ENCODE results near the gene DVL2.

Gene DVL2

DNA sequence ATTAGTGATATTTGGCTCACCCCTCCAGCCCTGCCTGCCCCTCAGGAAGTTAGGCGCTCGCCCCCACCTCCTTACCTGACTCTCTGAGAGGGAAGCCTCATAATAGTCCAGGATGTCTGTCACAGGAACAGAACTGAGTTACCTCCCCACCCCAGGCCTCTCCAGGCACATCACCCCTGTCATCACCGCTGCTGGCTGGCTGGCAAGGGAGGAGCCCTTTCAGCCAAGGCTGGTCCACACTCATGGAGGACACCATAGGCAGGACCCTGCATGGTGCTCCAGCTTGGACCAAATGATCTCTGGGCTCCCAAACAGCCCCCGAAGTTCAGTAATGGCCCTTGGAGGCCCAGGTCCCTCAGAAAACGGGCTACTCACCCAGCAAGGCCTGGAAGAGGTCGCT, 16.2 kb downstream of the DVL2 start:
- peak; percentile 22 for DNase-seq

DNA sequence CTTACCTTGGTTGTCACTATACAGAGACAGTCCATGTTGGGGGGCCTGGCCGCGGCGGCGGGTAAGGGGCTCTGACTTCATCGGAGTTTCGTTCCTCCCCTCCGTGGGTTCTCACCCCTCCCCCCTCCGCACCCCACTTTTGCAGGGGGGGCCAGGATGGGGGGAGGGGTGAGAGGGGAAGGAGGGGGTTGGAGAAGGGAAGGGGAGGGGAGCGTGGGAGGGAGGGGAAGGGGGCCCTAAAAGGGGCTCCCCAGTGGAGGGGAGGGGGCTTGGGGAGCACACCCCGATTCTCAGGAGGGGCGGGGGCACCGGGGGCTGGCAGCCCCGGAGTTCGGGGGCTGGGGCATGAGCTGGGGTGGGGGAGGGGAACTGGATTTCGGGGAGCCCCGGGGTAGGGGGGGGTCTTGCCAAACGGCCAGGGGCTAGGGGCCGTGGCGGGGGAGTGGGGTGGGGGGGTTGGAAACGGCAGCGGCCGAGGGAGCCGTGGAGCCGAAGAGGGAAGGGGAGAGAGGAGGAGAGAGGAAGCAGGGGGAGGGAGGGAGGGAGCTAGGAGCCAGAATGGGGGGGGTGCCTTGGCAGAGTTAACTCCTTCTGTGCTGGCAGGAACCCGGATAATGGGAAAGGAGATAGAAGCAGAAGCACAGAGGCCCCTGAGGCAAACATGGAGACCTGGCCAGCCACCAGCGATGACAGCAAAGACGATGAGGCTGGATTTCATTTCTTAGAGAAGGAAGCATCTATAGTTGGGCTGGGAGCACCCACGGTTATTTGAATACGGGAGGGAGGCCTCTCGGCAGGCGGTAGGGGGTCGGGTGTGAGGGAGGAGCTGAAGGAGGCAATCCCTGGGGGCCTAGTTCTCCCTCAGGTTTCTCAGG, 17.0 kb downstream of the DVL2 start:
- DNase-seq: peak; percentile 67

DNA sequence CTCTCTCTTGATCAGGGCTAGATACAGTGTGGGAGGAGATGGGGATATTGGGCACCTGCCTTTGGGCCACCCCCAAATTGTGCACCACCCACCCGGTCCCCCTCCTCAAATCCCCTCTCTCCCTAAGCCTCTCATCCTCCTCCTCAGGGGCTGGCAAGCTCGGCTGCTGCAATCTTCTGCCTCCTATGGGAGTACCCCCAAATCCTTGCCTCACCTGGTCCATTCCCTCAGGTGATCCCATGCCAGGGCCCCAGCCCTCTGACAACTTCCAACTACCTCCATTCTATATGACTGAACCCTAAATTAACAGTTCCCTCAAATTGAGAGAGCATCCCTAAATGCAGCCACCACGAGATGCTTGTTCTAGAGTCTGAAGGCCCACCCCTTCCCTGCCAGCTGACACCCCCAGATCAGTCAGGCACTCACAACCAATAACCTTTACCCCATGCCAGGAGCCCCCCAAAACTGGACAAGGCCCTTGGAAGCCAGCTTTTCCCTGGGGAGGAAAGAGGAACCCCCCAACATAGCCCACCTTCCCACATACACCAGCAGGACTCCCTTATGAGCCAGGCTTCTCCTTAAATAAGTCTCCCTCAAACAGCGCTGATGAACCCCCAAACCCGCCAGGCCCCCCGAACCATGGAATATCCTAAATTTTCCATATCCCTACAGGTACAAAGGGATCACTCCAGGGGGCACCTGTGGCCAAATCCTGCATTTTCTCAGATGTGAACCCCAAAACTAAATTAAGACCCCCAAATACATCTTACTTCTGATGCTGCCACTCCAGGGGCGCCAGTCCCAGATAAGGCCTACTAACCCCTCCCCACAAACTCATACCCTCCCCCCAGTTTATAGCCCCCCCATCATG, 17.8 kb downstream of the DVL2 start:
- DNase-seq: no peak

DNA sequence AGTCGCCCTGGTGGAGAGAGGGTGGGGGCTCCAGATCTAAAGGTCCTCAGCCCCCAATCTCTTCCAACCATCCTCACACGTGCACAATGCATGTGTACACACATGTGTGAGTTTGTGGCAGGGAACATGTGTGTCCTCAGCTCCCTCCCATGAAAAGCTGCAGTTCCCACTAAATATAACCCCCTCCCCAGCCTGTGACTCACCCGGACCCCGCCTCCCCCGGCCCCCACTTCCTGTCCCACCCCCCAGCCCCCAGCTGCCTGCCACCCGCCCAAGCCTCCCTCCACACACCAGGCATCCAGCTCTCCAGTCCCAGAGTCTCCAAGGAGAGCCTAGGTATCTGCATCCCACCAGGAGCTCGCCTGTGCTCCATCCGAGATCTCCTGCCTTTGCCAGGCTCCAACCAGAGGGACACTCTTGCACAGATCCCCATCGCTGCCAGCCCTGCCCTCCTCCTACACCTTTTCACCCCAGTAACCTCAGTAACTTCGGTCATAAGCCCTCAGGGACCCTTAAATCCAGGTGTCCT, 18.6 kb downstream of the DVL2 start:
- no peak for DNase-seq

DNA sequence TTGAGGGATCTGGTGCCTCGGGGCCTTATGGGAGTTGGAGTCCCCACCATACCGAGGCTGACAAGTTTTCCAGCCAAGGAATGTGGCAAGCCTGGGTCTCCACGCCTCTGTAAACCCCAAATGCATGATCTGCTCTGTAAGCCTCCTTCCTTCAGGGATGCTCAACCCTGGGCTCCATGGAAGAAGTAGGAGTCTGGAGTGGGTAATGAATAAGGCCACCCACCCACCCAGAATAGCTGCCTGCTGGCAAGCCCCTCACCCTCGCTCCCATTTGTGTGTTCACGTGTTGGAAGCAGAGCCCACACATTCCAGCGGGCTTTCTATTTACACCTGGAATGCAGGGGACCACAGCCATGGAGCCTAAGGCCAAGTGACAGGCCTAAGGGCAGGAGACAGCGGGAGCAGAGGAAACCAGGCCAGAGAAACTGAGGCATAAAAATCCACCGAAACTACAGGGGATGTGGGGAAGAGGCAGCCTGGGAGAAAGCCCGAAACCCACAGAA, 19.1 kb downstream of the DVL2 start:
- DNase-seq: no peak

DNA sequence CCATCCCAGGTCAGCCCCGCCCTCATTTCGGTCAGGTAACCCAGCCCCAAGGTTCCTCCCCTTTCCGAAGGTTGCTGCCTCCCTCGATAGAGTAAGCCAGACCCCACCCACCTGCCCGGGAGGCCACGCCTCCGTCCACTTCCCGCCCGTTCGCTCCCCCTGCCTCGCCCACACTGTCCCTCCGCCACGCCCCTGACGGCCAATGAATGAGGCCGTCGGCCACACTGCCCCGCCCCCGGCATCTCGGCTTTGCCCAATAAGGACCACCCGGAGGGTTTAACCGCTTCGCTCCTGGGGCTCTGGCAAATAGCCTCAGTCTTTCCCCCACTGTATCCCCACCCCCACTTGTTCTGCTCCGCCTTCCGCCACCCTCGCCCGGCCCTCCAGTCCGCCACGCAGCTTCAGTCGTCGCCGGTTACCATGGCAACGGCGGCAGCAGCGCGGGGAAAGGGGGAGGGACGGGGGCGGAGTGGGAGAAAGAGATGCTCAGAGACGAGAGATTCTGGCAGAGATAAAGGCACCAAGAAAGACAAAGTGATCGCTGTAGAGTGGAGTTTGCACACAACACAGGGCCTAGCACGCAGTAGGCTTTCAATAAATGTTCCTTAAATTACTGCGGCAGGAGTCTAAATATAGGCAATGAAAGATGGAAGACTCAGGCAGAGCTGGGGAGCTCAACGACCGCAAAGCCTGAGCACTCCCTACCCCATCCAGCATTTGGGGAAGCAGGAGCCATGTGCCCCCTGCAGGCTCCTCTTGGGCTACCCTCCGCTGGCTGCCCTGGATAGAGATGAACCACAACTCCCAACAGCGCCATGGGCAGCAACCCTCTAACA, 19.8 kb downstream of the DVL2 start:
- DNase-seq: peak; percentile 98

DNA sequence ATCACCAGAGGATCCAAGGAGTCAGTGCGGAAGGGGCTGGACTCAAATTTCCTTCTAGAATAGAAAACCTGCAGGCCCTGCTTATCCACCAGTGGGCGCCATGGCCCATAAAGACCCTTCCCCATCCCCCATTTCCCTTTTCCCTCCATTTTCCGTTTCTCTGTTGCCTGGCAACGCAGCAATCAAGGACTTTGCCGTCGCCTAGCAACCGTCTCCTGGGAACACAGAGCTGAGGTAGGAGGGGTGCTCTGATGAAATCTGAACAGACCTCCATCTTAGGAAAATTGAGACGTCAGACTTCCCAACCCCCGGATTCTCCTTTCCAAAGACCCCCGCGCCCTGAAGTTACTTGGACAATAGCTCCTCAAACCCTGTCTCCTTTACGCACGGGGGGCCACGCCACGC, 20.4 kb downstream of the DVL2 start:
- peak; percentile 81 for DNase-seq

DNA sequence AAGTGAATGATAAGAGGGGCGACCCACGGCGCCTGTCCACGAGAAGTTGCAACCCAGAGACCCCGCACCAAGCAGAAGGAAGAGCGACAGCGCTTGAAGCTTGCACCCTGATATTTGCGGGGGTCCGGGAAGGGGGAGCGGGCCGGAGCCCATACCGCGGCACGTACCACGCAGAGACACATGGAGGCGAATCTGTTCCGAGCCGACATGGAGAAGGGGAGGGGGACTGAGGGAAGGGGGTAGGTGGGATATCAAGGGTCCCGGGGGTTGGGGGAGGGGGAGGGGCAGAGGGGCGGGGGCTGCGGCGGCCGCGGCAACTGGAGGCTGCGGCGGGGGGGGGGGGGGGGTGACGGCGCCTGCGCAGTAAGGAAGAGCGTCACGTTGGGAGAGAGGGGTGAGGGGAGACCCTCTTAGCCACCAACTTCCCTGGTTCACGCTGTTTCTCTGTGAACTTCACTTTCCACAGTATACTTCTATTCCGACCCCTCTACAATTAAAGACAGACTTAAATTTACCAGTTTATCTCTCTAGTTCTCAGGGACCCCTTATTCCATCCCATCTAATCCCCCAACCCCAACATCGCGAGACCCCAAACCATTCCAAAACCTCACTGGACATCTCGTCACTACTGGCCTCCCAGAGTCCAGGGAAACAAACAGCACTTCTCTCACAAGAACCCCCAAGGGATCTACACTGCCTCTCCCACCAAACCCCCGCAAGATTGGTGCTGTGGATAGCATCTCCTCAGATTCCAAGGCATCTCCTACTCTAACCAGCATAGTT, 22.6 kb downstream of the DVL2 start:
- no peak for DNase-seq

DNA sequence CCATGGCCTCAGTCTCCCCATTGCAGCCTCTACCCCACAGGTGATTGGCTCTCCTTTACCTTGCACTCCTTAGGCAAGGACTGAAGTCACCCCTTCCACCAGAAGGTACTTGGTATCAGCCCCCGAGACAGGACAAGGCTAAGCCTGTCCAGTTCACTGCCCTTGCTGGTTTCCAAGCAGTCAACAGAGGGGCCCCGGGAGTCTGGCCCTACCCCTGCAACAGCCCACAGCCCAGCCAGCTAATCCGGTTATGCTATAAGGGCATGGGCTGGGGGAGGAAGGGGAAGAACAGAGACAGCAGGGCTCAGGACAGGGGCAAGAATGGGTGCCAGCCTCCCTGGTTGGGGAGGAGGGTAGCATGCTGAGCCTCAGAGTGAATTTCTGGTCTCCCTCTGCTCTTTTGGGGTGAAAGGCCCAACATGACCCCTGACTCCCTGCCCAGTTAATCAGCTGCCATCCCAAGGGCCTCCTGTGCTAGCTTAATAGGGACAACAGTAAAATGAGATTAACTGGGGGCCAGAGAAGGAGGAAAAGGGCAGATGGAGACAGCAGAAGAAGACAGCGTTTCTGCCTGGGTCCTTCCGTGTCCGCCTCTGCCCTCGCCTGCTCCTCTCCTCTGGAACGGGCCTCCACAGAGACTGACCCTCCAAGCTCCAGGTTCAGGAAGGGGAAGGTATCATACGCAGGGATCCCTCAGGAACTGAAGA, 25.4 kb downstream of the DVL2 start:
- DNase-seq: no peak

DNA sequence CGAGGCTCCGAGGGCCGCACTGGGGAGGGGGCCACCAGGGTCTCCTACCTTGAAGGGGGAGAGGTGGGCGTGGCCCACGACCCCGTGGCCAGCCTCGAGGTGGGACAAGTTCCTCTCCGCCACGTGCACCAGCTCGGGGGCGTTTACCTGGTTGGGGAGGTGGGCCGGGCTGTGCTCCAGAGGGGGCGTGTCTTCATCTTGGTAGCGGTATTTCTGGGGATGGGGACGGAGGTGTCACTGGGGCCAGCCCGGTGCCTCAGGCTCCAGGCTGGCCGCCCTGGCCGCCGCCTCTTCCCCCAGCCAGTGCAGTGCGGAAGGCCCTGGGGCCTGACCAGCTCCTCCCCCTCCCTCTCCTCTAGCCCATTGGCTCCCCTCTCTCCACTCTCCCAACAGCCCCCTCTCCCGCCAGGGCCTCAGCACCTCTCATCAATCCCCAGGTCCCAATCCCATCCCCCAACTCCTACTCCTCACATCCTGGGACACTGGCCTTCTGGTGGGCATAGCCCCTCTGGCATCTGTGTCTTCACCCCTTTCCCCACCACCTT, 26.2 kb downstream of the DVL2 start:
- DNase-seq: no peak

DNA sequence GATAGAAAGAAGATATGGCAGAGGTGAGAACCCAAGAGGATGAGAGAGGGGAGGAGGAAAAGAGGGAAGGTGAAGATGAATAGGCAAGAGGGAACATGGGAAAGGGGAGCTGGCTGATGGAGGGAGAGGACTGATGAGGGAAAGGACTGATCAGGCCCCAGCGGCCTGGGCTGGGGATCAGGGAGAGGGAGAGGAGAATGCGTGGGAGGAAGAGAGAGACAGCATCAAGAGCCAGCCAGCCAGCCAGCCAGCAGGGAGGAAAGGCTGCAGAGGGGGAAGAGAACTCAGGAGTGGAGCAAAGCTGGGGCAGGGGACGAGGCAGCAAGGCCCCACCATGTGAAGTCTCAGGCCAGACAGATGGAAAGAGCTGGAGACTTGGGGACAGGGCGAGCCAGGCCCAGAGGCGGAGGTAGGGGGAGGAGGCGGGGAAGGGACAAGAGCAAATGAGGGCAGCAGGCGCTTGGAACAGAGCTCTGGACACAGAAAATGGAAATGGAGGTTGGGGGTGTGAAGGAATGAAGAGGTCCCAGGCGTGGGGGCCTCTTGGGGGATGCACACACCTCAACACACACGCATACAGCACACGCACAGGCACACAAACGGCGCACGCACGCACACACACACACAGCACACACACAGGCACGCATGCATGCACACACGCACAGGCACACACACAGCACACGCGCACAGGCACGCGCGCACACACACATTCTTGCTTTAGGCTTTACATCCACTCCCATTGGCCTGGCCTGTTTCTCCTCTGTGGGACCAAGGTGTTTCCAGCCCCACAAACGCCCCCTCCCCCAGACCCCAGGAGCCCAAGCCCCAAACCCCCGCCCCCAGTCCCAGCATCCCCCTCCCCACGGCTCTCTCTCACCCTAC, 27.0 kb downstream of the DVL2 start:
- DNase-seq: no peak

DNA sequence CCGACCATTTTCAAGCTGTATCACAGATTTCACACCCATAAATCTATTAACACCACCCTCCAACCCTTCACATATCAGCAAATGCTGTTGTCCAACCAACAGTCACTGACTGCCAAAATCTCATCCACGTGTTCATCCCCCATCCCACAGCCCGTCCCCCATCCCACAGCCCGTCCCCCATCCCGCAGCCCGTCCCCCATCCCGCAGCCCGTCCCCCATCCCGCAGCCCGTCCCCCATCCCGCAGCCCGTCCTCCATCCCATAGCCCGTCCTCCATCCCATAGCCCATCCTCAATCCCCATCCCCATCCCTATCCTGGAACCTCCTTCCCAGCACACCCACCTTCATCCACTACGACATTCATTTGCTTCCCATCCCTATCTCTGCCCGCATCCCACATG, 28.8 kb downstream of the DVL2 start:
- no peak for DNase-seq

DNA sequence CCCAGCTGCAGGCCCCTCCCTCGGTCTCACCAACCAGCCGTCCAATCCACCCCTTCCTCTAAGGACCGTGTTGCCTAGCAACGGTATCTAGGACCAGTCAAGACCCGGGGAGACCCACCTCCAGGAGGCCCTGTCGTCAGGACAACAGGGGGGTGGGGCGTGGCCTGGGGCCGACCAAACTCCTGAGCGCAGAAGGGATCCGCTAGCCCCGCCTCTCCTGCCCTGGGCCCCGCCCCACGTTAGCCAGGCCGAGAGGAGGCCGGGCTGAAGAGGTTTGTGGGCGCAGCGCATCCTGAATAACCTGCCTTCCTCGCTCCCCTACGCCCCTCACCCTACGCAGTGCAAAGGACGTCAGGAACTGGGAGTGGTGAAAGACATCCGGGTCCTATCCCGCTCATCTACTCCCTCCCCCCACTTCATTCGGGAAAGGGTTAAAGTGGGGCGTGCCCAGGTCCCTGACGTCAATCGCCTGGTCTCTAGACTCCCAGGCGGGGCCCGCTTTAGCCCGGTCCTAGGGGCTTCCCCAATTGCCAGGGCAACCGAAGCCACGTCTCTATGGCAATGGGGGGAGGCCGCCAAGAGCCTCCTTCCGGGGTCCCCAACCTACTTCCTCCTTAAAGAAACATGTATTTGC, 29.4 kb downstream of the DVL2 start:
- peak; percentile 82 for DNase-seq

DNA sequence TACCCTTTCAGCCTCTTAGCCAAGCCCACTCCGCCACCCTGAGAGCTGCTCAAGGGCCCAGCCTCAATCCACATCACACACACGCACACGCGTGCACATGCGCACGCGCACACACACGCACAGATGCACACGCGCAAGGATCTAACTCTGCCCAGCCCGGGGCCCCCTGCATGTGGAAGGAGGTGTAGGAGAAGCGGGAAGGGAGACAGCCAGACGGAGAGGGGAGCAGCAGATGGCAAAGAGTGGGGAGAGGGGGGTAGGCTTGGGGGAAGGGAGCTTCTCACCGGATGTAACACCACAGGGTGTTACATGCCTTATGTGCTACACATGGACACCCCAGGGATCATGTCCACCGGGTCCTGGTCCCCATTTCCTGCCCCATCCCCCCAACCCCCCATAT, 30.0 kb downstream of the DVL2 start:
- no peak for DNase-seq

DNA sequence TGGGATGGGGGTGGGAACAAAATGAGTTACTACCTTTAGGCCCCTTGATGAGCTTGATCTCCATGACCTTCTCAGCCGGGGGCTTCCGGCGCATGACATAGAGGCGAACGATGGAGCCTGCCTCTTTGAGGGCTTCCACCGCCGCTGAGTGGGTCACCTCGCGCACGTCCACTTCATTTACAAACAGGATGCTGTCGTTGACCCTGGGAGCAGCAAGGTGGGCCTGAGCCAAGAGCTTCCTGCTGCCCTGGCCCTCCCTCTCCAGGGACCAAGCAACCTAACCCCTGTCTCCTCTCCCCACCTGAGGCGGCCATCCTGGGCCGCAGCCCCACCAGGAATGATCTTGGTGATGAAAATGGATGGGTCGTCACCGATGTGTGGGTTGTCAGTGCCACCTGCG, 30.9 kb downstream of the DVL2 start:
- DNase-seq: no peak

DNA sequence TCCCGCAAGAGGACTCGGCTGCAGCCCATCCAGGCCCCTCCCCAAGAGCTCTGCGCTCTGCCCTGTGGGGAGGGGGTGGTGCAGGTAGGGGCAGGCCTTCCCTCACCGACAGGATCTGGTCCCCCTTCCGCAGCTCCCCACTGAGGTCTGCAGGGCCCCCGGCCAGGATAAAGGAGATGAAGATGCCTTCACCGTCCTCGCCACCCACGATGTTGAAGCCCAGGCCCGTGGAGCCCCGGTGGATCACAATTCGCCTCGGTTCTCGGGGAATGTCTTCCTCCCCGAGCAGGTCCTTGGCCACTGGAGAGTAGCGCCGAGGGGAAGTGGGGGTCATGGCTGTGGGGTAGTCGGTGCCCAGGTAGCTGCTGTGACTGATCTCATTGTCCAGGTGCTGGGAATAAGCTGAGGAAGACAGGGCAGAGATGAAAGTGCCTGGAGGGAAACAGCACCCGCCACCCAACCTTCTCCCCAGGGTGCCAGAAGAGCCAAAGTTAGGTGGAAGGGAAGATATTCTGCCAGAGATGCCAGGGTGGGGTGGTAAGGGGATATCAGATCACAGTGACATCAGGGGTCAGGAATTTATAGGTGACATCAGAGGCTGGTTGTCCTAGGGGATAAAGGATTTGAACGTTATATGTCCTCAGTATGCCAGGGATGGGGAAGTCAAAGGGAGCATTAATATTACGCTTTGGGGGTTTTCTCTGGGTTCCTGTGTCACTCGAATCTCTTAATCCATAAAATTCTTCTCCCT, 37.5 kb downstream of the DVL2 start:
- no peak for DNase-seq

DNA sequence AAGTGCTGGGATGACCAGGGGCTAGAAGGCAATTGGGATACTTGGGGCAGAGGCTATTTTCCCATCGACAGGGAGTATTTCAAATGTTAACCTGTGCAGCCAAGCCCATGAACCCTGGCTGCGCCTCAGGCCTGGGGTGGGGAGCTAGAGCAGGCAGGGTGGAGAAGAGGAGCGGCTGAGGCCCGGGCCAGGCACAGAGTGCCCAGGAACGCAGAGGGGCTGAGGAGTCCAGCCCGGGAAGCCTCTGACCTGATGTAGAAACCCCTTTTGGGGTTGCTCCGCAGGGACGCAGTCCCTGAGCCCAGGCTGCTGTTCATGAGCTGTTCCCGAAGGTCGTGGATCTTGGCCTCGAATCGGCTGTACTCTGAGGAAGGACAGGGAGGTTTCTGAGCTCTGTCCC, 38.3 kb downstream of the DVL2 start:
- DNase-seq: no peak

DNA sequence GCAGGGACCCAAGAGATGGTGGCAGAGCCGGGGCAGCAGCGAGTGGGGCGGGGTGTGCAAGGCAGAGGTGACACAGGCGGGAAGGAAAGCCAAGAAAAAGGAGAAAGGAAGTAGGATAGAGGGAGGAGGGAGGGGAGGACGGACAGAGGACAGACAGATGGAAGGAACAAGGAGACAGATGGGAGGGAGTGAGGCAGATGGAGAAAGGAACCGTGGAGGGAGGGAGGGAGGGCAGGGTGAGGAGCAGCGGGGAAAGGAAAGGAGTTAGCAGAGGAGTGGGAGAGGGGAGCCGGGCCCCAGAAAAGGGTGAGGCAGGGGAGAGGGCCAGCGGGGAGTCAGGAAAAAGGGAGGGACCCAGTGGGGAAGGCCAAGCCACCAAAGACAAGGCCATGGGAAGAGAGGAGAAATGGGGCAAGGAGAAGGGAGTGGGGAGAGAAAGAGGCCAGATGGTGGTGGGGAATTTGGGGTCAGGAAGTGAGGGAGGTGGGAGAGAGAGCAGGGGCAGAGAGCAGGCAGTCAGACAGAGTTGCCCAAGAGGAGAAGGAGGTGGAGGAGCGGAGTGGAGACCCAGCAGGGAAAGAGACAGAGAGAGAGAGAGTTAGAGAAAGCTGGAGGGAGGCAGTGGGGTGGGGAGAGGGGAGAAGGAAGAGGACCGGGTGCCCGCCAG, 41.9 kb downstream of the DVL2 start:
- DNase-seq: no peak
